Breast epithelium (tissue), 3 donors: ENCODE measurements around the gene MYL11.

Experiments used
- CTCF ChIP-seq, 3 donors: fragments of 450-650 bp; IDR thresholded peaks; one replicate each; pipeline ENCODE4 v1.5.1; 2016 to 2017; ENCODE audit warnings: antibody characterized with exemption in 3 of 3, mild to moderate bottlenecking in 3 of 3, moderate library complexity in 3 of 3
- POLR2A ChIP-seq: fragments of 450-650 bp; IDR thresholded peaks from one replicate; pipeline ENCODE4 v1.6.1; 2016; ENCODE audit warnings: antibody characterized with exemption, mild to moderate bottlenecking, moderate library complexity
- POLR2AphosphoS5 ChIP-seq, 3 donors: sonication (generic); formaldehyde crosslinking; IDR thresholded peaks; one replicate each; pipeline ENCODE4 v1.6.1; 2017; ENCODE audit warnings: antibody characterized with exemption in 3 of 3

GRCh38 chr16:30409125-30410060 is 34.8 kb downstream of the MYL11 start:
- peak; percentile 80 to 94 (median 85) for TF ChIP-seq CTCF (IDR thresholded peaks at IDR 0.05)
- TF ChIP-seq POLR2AphosphoS5 (IDR thresholded peaks at IDR 0.05), result peak in 1 of 3 donors; percentile 38
- TF ChIP-seq POLR2A, result no peak
